Left lung (tissue), 10 donors: ENCODE data around the gene RNFT2. TPM values are rescaled to one million over a fixed set of nuclear protein-coding genes. Genes with fewer than 3 reads are reported as not detected.

Experiments
- ATAC-seq: fragments of 200-7000 bp; cut with Tn5 transposase; one replicate; pipeline ENCODE4 v1.9.1; 2020; ENCODE audit warnings: moderate library complexity
- DNase-seq, 4 donors: peaks; one replicate each; pipeline ENCODE4 v3.0.0-alpha.2; 2013 to 2020
- H3K27ac ChIP-seq, 2 donors: fragments of 200-600 bp; sonication (generic) in 1 of 2; one replicate each; pipeline versions ENCODE4 v1.5.0 to v1.8.0; 2020 to 2021
- H3K27me3 ChIP-seq, 2 donors: fragments of 200-600 bp; sonication (generic) in 1 of 2; one replicate each; pipeline versions ENCODE4 v1.5.0 to v1.8.0; 2020 to 2021
- H3K36me3 ChIP-seq, 2 donors: fragments of 200-600 bp; sonication (generic) in 1 of 2; one replicate each; pipeline versions ENCODE4 v1.5.0 to v1.8.0; 2020 to 2021
- H3K4me1 ChIP-seq, 2 donors: fragments of 200-600 bp; one replicate each; pipeline ENCODE4 v1.8.0; 2021
- H3K4me3 ChIP-seq, 2 donors: fragments of 200-600 bp; sonication (generic) in 1 of 2; one replicate each; pipeline versions ENCODE4 v1.5.0 to v1.8.0; 2020 to 2021; ENCODE audit warnings: mild to moderate bottlenecking in 1 of 2
- H3K9me3 ChIP-seq, 2 donors: fragments of 200-600 bp; sonication (generic) in 1 of 2; one replicate each; pipeline versions ENCODE4 v1.5.0 to v1.8.0; 2020 to 2021
- intact Hi-C, 2 donors: fragments of 100-400 bp; cut with DNase I; formaldehyde crosslinking; loops; one replicate each; pipeline versions ENCODE4 v1.11.2 to v1.14.2; 2022
- polyA plus RNA-seq, 6 donors: library from polyadenylated mRNA; unstranded; fragments of 120-200 nt; gene quantifications; one replicate each; pipeline ENCODE4 v1.2.1, GENCODE V29; 2013; ENCODE audit not compliant: insufficient read length in 6 of 6
- total RNA-seq, 2 donors: library from RNA; stranded (reverse); fragmentation: NEBNext Ultra II Directional; extraction: Animal tissue kit (Norgen Biotek cat#: 25700); gene quantifications; one replicate each; pipeline ENCODE4 v1.2.1, GENCODE V29; 2021
- TF ChIP-seq, protein P1 (sequence below), 2 donors: fragments of 200-600 bp; sonication (generic) in 1 of 2; IDR thresholded peaks; one replicate each; pipeline versions ENCODE4 v1.5.0 to v1.8.0; 2021; ENCODE audit warnings: antibody characterized with exemption in 2 of 2
- donor health status: DM: no; HTN: yes; CAD: no.
- donor health status: DM: no; HTN: no; CAD: no.

Gene RNFT2
- total and polyA plus RNA-seq, 8 donors, result 3.4 to 5.5 (median 3.9) TPM

DNA sequence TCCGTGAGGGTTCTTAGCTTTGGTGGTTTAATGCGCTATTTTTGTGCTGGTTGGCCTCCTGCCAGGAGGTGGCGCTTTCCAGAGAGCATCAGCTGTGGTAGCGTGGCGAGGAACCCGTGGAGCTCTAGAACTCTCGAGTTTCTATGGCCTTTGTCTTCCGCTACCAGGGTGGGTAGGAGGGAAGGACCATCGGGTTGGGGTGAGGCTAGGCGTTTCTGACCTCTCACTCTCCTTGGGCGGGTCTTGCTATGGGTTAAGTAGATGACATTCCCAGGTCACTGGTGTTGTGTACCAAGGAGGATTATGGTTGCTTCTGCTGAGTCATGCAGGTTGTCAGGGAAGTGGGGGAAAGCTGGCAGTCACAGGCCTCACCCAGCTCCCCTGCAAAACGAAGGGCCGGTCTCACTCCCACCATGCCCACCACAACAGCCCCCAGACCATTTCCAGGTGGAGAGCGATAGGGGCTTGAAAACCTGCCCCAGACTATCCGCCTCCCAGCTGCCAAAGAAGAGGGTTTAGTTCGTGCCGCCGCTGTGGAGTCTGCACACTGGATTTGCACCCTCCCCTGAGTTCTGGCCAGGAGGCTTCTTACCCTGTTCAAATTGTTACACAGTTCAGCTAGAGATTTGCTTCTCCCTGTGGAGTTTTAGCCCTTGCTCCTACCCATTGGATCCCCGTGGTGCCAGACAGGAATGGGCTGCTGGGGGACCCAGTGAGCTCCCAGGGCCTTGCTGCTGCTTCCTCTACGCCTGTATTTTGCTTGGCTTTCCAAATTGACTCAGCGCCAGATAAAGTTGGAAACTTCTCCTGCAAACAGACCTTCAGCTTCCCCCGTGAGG, 21.9 kb downstream of the RNFT2 start:
- ATAC-seq (no peak), DNase-seq (no peak)
- Histone ChIP-seq H3K4me1 (no peaks in the 10 kb centered on the region), H3K36me3 (no peaks in the 10 kb centered on the region), H3K4me3 (no peak overlapping the region), H3K27ac (no peak overlapping the region), H3K27me3 (no peaks in the 10 kb centered on the region), H3K9me3 (no peaks in the 10 kb centered on the region)
- TF ChIP-seq, protein P1, sequence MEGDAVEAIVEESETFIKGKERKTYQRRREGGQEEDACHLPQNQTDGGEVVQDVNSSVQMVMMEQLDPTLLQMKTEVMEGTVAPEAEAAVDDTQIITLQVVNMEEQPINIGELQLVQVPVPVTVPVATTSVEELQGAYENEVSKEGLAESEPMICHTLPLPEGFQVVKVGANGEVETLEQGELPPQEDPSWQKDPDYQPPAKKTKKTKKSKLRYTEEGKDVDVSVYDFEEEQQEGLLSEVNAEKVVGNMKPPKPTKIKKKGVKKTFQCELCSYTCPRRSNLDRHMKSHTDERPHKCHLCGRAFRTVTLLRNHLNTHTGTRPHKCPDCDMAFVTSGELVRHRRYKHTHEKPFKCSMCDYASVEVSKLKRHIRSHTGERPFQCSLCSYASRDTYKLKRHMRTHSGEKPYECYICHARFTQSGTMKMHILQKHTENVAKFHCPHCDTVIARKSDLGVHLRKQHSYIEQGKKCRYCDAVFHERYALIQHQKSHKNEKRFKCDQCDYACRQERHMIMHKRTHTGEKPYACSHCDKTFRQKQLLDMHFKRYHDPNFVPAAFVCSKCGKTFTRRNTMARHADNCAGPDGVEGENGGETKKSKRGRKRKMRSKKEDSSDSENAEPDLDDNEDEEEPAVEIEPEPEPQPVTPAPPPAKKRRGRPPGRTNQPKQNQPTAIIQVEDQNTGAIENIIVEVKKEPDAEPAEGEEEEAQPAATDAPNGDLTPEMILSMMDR (IDR thresholded peaks at IDR 0.05), result no peak
- intact Hi-C loops, result no loop called here

DNA sequence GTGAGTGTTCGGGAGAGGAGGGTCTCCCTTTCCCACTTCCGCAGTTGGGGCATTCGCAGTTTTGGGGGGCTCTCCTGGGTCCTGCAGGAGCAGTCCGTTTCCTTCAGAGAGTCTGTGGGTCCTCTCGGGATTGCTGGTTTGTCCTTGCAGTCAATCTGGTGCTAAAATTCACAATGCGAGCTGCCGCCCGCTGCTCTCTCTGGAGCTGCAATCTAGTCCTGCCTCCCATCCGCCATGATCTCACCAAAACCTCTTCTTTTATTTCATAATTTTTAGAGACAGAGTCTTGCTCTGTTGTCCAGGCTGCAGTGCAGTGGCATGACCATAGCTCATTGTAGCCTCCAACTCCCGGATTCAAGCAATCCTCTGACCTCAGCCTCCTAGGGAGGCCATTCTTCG, 22.5 kb downstream of the RNFT2 start:
- no peak for ATAC-seq
- DNase-seq, result no peak
- Histone ChIP-seq H3K36me3 (no peaks in the 10 kb centered on the region), H3K4me1 (no peaks in the 10 kb centered on the region), H3K27me3 (no peaks in the 10 kb centered on the region), H3K27ac (no peak overlapping the region), H3K4me3 (no peak overlapping the region), H3K9me3 (no peaks in the 10 kb centered on the region)
- TF ChIP-seq, protein P1 (IDR thresholded peaks at IDR 0.05), result no peak
- intact Hi-C loops, result no loop called here

DNA sequence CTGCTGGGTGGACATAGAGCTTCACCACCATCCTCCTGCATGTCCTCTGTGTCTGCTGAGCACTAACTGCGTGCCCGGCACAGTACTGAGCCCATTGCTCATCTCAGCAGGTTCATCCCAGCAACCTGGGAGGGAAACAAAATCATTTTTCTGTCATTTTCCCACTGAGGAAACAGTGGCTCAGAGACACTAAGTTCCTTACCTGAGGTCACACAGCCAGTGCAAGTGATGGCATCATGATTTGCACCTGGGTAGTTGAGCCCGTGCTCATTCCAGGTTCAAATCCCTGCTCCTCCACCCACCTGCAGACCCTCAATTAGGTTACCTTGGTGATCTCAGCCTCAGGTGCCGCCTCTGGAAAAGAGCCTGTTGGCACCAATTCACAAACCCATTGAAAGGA, 23.4 kb downstream of the RNFT2 start:
- intact Hi-C loops, result no loop called here
- Histone ChIP-seq H3K27ac (no peak overlapping the region), H3K27me3 (no peaks in the 10 kb centered on the region), H3K4me3 (no peak overlapping the region), H3K9me3 (no peaks in the 10 kb centered on the region), H3K36me3 (no peaks in the 10 kb centered on the region), H3K4me1 (no peaks in the 10 kb centered on the region)
- TF ChIP-seq, protein P1 (IDR thresholded peaks at IDR 0.05), result no peak
- DNase-seq (no peak), ATAC-seq (no peak)

DNA sequence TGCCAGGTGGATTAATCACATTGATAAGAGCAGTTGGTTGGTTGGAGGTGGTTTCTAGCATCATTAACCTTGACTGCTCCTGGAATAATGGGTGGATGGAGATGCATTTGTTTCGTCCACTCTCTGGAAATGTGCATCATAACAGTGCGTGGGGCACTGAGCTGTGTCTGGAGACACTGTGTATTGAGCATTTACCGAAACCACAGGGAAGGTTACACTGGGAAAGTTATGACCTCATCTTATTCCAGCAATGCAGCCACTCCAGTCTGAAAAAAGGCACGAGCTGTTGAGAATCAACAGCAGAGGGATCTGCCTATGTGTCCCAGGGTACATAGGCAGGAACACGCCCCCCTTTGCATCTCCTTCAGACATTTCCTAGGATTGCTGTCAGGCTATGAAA, 27.2 kb downstream of the RNFT2 start:
- H3K36me3 ChIP-seq, result no peaks in the 10 kb centered on the region
- H3K4me1 ChIP-seq, result no peaks in the 10 kb centered on the region
- TF ChIP-seq, protein P1 (IDR thresholded peaks at IDR 0.05), result no peak
- H3K4me3 ChIP-seq, result no peak overlapping the region
- DNase-seq (no peak), ATAC-seq (no peak)
- H3K27me3 ChIP-seq, result no peaks in the 10 kb centered on the region
- H3K27ac ChIP-seq, result no peak overlapping the region
- intact Hi-C loops, result no loop called here
- no peaks in the 10 kb centered on the region for H3K9me3 ChIP-seq

DNA sequence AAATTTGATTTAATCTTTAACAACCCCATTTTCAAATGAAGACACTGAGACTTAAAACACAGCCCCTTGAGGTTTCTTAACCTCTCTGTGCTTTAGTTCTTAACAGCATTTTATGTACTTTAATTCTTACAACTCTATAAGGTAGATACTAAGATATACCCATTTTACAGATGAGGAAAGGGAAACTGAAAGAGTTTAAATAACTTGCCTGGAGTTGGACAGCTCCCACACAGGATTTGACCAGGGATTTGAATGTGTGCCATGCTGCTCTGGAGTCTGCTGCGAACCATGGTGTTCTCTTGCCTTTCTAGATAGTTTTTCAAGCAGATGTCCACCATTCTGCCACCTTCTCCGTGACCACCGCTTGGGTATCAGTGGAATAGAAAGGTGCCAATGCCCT, 28.2 kb downstream of the RNFT2 start:
- ATAC-seq (no peak), DNase-seq (no peak)
- Histone ChIP-seq H3K4me3 (no peak overlapping the region), H3K27ac (no peak overlapping the region), H3K36me3 (no peaks in the 10 kb centered on the region), H3K27me3 (no peaks in the 10 kb centered on the region), H3K9me3 (no peaks in the 10 kb centered on the region), H3K4me1 (no peaks in the 10 kb centered on the region)
- TF ChIP-seq, protein P1 (IDR thresholded peaks at IDR 0.05), result no peak
- intact Hi-C loops, result no loop called here
